Endothelial cell of umbilical vein (primary cell): ENCODE measurements around the gene VASH2. TPM values are rescaled to one million over a fixed set of nuclear protein-coding genes. Genes with fewer than 3 reads are reported as not detected.

Experiments
- BruUV-seq: library from RNA; stranded (reverse); fragments of 400-500 nt; replicated peaks from 2 replicates; lab custom pipeline; 2021; lab: Mats Ljungman, UMichigan
- CTCF ChIA-PET: fragments of 300-600, 350-600 bp; sonication (Branson Sonifier 250); formaldehyde crosslinking; loops from one replicate; lab custom pipeline; 2021; ENCODE audit warnings: antibody characterized with exemption, inconsistent platforms; lab: Charles Lee
- POLR2A ChIA-PET: fragments of 300-600, 350-600 bp; sonication (Branson Sonifier 250); formaldehyde crosslinking; loops from one replicate; lab custom pipeline; 2021; ENCODE audit warnings: antibody characterized with exemption, inconsistent platforms; lab: Charles Lee
- DNase-seq: peaks from one replicate; pipeline ENCODE4 v3.0.0-alpha.2; 2011; ENCODE audit warnings: low read depth, low spot score
- FAIRE-seq: peaks from 2 replicates; lab custom pipeline; 2011; peaks lifted over from hg19 to GRCh38; lab: Jason Lieb, UNC
- H2AFZ ChIP-seq: 2 replicates; pipeline ENCODE4 v1.6.0; 2012; ENCODE audit warnings: low read depth, low read length, control low read depth, inconsistent platforms
- H3K27ac ChIP-seq: 2 replicates; pipeline ENCODE4 v1.5.1; 2011; ENCODE audit warnings: low read depth, mild to moderate bottlenecking, control low read depth, low read length, moderate library complexity; ENCODE audit not compliant: insufficient read depth
- H3K27me3 ChIP-seq, 2 experiments: 2 replicates each; pipeline versions ENCODE4 v1.6.0 to v1.6.1; 2011; ENCODE audit warnings: low read length in 2 of 2, mixed read lengths in 1 of 2; ENCODE audit not compliant: control insufficient read depth in 2 of 2, insufficient read depth in 2 of 2
- H3K36me3 ChIP-seq, 2 experiments: 2 replicates in 1 of 2; 3 replicates in 1 of 2; pipeline ENCODE4 v1.5.1; 2011; ENCODE audit warnings: low read length in 2 of 2, mild to moderate bottlenecking in 1 of 2, moderate library complexity in 1 of 2; ENCODE audit not compliant: control insufficient read depth in 2 of 2, insufficient read depth in 2 of 2; ENCODE audit errors: extremely low read depth in 1 of 2
- H3K4me1 ChIP-seq: 3 replicates; pipeline ENCODE4 v1.5.1; 2011; ENCODE audit warnings: mild to moderate bottlenecking, low read length; ENCODE audit not compliant: control insufficient read depth, insufficient read depth; ENCODE audit errors: extremely low read depth
- H3K4me2 ChIP-seq: 2 replicates; pipeline ENCODE4 v1.6.1; 2011; ENCODE audit warnings: low read length, control low read depth, mixed read lengths; ENCODE audit not compliant: insufficient read depth
- H3K4me3 ChIP-seq, 3 experiments: fragments of 200-600 bp in 1 of 3; sonication (generic), shearing (Covaris generic) in 1 of 3; replicated peaks in 1 of 3; 2 replicates each; pipeline ENCODE4 v1.5.1; 2011 to 2016; ENCODE audit warnings: control low read depth in 3 of 3, low read length in 3 of 3, mild to moderate bottlenecking in 2 of 3, inconsistent platforms in 1 of 3, low read depth in 1 of 3, moderate library complexity in 1 of 3; ENCODE audit not compliant: insufficient read depth in 1 of 3
- H3K79me2 ChIP-seq: 2 replicates; pipeline ENCODE4 v1.6.0; 2012; ENCODE audit warnings: low read length, inconsistent platforms; ENCODE audit not compliant: control insufficient read depth, insufficient read depth
- H3K9ac ChIP-seq: replicated peaks from 2 replicates; pipeline ENCODE3; 2011; ENCODE audit warnings: low read length, control low read depth; ENCODE audit not compliant: insufficient read depth; ENCODE audit errors: extremely low read depth
- H3K9me1 ChIP-seq: replicated peaks from 3 replicates; pipeline ENCODE4 v1.6.0; 2011; ENCODE audit warnings: mild to moderate bottlenecking, low read length; ENCODE audit not compliant: control insufficient read depth, insufficient read depth; ENCODE audit errors: extremely low read depth
- H3K9me3 ChIP-seq: replicated peaks from 2 replicates; pipeline ENCODE4 v1.5.1; 2012; ENCODE audit warnings: low read length, inconsistent platforms; ENCODE audit not compliant: control insufficient read depth, insufficient read depth
- H4K20me1 ChIP-seq: replicated peaks from 2 replicates; pipeline ENCODE3; 2011; ENCODE audit warnings: mild to moderate bottlenecking, low read length; ENCODE audit not compliant: control insufficient read depth, insufficient read depth; ENCODE audit errors: extremely low read depth
- EZH2 ChIP-seq: IDR thresholded peaks from 2 replicates; pipeline ENCODE4 v1.6.1; 2012; ENCODE audit warnings: borderline replicate concordance, low read depth, mild to moderate bottlenecking, moderate library complexity, low read length, inconsistent platforms; ENCODE audit not compliant: severe bottlenecking
- FOS ChIP-seq: IDR thresholded peaks from 2 replicates; pipeline ENCODE4 v1.6.1; 2011; ENCODE audit warnings: mild to moderate bottlenecking, low read length, moderate library complexity, borderline replicate concordance; ENCODE audit not compliant: insufficient read depth
- GATA2 ChIP-seq: IDR thresholded peaks from 2 replicates; pipeline ENCODE4 v1.7.0; 2011; ENCODE audit warnings: low read depth, mild to moderate bottlenecking, moderate library complexity, mixed read lengths, low read length; ENCODE audit not compliant: insufficient read length, insufficient read depth
- JUN ChIP-seq: IDR thresholded peaks from 2 replicates; pipeline ENCODE4 v1.6.1; 2011; ENCODE audit warnings: borderline replicate concordance, low read depth; ENCODE audit not compliant: insufficient read length, insufficient read depth
- POLR2A ChIP-seq: IDR thresholded peaks from 2 replicates; pipeline ENCODE4 v1.6.1; 2012; ENCODE audit warnings: low read depth, mild to moderate bottlenecking, control low read depth, low read length
- POLR2AphosphoS5 ChIP-seq: IDR thresholded peaks from 2 replicates; pipeline ENCODE4 v1.6.1; 2012; ENCODE audit warnings: low read depth, mild to moderate bottlenecking, control low read depth, low read length, moderate library complexity; ENCODE audit not compliant: insufficient read depth
- dilution Hi-C: fragments of 300-500 bp; cut with MboI; formaldehyde crosslinking; loops from one replicate; pipeline ENCODE4 v1.15.0; 2019; ENCODE audit warnings: low sequenced_read_pairs; ENCODE audit not compliant: extremely low pct_ligation_motif_present
- intact Hi-C: fragments of 100-400 bp; cut with micrococcal nuclease; formaldehyde crosslinking; loops from one replicate; pipeline ENCODE4 v1.10.0; 2022
- polyA plus RNA-seq, 4 experiments: library from polyadenylated mRNA; depleted of rRNA in 3 of 4; stranded (reverse) in 3 of 4; unstranded in 1 of 4; fragments of >200 nt; gene quantifications; 2 replicates each; pipeline versions ENCODE4 v1.2.1 to v1.2.3, GENCODE V29; 2011 to 2012; ENCODE audit warnings: missing spikeins in 1 of 4
- total RNA-seq: library from RNA; stranded (reverse); gene quantifications from 2 replicates; pipeline ENCODE4 v1.2.3, GENCODE V29; 2021

Gene VASH2
- total and polyA plus RNA-seq, 2 donors (not counting 3 experiments of a cell fraction or from before 2014, with no cell fraction given), result 0.70 to 2.9 TPM

- dilution Hi-C loops (no loop called here), intact Hi-C loops (no loop called here)
- DNase-seq (no peak), FAIRE-seq (no peak)
- CTCF ChIA-PET, result interaction anchor here (1.4 kb wide), 1 partner anchor 10 kb away, joined by 4 read pairs; the partner anchor contains the start of gene VASH2
- no peaks in the 10 kb centered on the region for H3K9me3 ChIP-seq
- peaks cover 0 to 6% of the 10 kb centered on the region in 2 experiments for H3K27me3 ChIP-seq
- no peaks in the 10 kb centered on the region for H3K9me1 ChIP-seq
- H3K9ac ChIP-seq, result no peak overlapping the region
- no peak overlapping the region for H3K4me3 ChIP-seq
- no peaks in the 10 kb centered on the region for H4K20me1 ChIP-seq
- no peak overlapping the region for H2AFZ ChIP-seq
- no TSS peak for BruUV-seq
- TF ChIP-seq JUN, result no peak
- no peak for TF ChIP-seq GATA2
- TF ChIP-seq FOS, result no peak
- no peak for TF ChIP-seq POLR2A
- TF ChIP-seq EZH2, result no peak
- no peaks in the 10 kb centered on the region for H3K79me2 ChIP-seq
- H3K4me1 ChIP-seq, result no peaks in the 10 kb centered on the region
- H3K27ac ChIP-seq, result no peak overlapping the region
- POLR2A ChIA-PET, result no interaction called here
- no peak overlapping the region for H3K4me2 ChIP-seq
- no peaks in the 10 kb centered on the region for H3K36me3 ChIP-seq
Observed at GRCh38 chr1:212960932-212961331, 10.6 kb downstream of the VASH2 start.

- Histone ChIP-seq H3K9me3 (no peaks in the 10 kb centered on the region), H3K4me2 (no peak overlapping the region), H3K27ac (no peak overlapping the region), H3K9me1 (no peaks in the 10 kb centered on the region), H3K4me3 (no peak overlapping the region), H3K4me1 (no peaks in the 10 kb centered on the region), H3K27me3 (peaks cover 0 to 6% of the 10 kb centered on the region in 2 experiments), H3K36me3 (no peaks in the 10 kb centered on the region), H3K79me2 (no peaks in the 10 kb centered on the region), H4K20me1 (no peaks in the 10 kb centered on the region), H3K9ac (no peak overlapping the region), H2AFZ (no peak overlapping the region)
- POLR2A ChIA-PET, result no interaction called here
- DNase-seq (no peak), FAIRE-seq (no peak)
- intact Hi-C loops, result no loop called here
- TF ChIP-seq POLR2AphosphoS5, result no peak
- TF ChIP-seq FOS, result no peak
- dilution Hi-C loops, result no loop called here
- CTCF ChIA-PET, result no interaction called here
- BruUV-seq, result no TSS peak
Observed at GRCh38 chr1:212962509-212962908, 12.2 kb downstream of the VASH2 start.
